HG03025 (cell line): ENCODE data around the gene GJB1.

Source experiments
- ATAC-seq: cut with Tn5 transposase; IDR thresholded peaks from one replicate; pipeline ENCODE4 v1.9.1; 2021; ENCODE audit warnings: mild to moderate bottlenecking, moderate library complexity; ENCODE audit not compliant: unreplicated experiment, low FRiP score

Gene GJB1

DNA sequence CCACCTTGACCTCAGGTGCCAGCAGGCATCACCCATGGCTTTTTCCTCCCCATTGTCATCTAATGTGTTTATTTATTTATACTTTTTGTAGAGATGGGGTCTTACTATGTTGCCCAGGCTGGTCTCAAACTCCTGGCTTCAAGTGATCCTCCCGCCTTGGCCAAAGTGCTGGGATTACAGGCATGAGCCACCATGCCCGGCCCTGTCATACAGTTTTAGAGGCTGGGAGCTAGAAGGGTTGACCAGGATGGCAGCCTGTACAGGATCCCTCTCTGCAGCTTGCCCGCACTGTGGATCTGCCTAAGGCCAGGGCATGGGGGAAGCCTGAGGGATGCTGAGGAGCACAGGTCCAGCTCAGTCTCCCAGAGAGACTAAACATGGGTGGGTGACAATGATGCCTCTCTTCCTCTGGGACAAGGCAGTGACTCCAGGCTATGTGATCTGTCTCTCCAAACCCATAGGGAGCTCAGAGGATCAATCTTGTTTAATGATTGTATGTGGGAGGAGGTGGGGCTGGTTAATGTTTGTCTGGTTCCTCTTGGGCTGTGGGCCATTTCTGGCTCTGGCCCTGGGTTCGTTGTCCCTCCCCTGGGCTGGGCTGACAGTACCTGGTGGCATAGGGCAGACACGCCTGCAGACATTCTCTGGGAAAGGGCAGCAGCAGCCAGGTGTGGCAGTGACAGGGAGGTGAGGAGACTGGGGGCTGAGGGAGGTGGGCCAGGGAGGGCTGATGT is 8.3 kb upstream of the GJB1 start:
- no peak for ATAC-seq

DNA sequence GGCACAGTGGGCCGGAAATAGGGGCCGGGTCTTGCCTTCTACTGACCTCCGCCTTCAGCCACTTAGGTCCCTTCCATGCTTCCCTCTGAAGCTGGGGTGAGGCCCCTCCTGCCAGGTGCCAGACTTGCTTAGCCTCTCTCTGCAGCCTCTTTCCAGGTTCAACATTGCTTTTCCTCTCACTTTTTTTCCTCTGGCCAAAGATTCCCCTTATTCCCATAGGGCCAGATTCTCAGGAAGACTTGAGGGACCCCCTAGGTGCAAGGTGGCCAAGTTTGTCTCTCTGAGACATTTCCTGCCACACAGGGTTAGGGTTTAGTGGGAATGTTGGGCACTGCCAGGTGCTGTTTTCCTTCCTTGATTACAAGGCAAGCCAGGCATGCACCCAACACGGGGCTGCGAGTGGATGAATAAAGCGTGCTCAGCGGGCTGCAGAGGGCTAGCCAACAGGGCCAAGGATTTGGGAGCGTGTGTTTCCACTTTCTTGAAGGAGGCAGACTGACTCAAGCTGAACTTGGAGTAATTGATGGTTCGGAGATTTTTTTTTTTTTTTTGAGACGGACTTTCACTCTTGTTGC is 7.6 kb upstream of the GJB1 start:
- no peak for ATAC-seq

DNA sequence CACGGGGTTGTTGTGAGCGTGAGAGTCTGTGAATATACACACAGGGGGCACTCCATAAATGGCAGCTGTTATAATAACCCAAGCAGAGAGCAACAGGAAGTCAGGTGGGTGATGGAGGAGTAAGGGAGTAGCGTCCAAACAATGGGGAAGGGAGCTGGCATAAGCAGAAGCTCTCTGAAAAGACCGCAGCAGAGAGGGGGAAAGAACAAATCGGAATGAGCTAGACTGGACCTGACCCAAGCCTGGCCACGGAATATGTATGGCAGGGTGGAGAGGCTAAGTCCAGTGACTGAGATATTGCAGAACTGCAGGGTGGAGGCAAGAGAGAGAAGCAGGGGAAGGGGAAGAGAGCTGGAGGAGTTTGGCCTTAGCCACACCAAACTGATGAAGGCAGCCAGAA is 6.5 kb upstream of the GJB1 start:
- ATAC-seq, result no peak

- no peak for ATAC-seq
Measured at GRCh38 chrX:71217298-71217697, 5.7 kb upstream of the GJB1 start.

- ATAC-seq, result no peak
Measured at GRCh38 chrX:71221145-71221544, 1.9 kb upstream of the GJB1 start.

DNA sequence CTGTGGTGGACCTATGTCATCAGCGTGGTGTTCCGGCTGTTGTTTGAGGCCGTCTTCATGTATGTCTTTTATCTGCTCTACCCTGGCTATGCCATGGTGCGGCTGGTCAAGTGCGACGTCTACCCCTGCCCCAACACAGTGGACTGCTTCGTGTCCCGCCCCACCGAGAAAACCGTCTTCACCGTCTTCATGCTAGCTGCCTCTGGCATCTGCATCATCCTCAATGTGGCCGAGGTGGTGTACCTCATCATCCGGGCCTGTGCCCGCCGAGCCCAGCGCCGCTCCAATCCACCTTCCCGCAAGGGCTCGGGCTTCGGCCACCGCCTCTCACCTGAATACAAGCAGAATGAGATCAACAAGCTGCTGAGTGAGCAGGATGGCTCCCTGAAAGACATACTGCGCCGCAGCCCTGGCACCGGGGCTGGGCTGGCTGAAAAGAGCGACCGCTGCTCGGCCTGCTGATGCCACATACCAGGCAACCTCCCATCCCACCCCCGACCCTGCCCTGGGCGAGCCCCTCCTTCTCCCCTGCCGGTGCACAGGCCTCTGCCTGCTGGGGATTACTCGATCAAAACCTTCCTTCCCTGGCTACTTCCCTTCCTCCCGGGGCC is 1.2 kb downstream of the GJB1 start:
- ATAC-seq, result no peak

- ATAC-seq, result no peak
Measured at GRCh38 chrX:71225009-71225408, 2.0 kb downstream of the GJB1 start.

- ATAC-seq, result no peak
Measured at GRCh38 chrX:71225676-71226075, 2.7 kb downstream of the GJB1 start.

DNA sequence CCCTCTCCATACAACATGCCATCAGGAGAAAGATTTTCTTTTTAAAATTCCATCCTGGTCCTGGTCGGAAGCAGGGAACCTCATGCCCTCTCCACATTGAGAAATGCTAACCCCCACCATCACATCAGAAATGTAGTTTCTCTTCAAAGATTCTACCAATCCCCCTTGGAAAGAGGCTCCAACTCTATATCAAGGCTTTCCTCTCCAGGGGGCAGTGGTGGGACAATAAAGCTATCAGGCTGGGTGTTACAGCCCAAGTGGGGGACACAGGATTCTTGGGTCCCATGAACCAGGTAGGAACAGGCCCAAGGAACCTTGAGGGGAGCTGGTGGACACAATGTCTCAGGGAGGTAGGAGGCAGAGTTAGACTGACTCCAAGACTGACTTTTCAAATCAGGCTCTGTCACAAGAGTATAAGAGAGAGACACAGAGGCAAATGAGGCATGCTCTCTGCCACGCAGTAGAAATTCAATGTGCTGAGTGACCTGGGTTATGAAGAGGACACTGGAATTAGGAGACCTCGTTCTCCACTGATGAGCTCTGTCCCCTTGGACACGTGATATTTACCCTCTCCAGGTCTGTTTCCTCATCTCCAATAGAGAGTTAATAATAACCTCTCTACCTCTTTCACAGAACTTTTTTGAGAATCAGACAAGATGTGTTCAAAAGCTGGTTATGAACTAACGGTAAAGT is 4.5 kb downstream of the GJB1 start:
- no peak for ATAC-seq

- no peak for ATAC-seq
Measured at GRCh38 chrX:71228063-71228642, 5.1 kb downstream of the GJB1 start.

DNA sequence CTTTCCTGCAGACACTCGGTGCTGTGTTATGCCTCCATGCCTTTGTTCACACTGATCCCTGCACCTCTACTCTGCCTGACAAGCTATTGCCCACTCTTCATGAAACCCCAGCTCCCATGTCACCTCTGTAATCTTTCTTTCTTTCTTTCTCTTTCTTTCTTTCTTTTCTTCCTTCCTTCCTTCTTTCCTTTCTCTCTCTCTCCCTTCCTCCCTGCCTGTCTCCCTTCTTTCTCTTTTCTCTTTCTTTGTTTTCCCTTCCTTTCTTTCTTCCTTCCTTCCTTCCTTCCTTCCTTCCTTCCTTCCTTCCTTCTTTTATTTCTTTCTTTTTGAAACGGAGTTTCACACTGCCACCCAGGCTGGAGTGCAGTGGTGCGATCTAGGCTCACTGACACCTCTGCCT is 12.5 kb downstream of the GJB1 start:
- ATAC-seq, result no peak

DNA sequence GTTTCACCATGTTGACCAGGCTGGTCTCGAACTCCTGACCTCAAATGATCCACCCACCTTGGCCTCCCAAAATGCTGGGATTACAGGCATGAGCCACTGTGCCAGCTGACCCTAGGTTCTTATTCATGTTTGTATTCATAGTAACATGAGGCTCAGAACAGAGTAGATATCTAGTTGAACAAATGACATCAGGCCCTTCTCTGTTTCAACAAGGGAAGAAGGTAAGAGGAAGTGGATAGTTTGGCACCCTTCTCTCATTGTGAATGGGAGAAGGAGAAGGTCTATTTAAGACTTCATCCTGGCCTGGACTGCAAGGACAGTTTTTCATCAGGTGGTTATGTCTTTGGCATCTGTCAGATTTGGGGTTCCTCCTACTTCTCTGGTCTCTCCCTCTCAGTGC is 13.8 kb downstream of the GJB1 start:
- ATAC-seq, result no peak

DNA sequence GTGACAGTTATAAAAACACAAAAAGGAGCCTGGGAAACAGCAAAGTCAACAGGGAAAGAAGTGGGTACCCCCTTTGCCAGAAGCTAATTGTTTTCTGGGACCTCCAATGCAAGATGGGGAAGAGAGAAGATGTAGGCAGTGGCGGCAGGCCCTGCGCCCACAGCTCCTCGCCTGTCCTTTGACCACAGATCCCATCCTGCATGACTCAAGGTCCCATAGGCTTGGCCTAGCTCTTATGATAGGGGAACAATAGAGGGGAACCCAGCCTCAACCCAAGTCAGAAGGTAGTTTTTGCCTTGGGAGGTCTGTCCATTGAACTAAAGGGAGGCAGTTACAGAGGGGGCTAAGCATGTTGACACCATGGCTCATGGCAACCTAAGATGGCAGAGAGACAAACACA is 16.8 kb downstream of the GJB1 start:
- no peak for ATAC-seq

DNA sequence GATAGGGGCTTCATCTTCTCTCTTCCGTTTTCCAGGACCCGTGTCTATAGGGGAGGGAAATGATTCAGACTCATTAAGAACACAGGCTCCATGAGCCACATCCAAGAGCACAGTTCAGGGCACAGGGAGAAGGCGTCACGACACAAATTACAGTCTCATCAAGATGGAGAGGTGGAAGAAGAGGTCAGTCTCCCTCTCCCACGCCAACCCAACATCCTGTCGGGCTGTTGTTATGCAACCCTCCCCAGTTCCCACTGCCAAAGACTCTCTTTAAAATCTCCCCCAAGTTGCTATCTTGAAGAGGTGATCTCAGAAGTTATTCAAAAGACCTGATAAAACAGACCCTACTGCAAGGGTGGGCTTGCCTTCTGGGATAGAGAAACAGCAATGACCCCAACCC is 18.3 kb downstream of the GJB1 start:
- ATAC-seq, result no peak

DNA sequence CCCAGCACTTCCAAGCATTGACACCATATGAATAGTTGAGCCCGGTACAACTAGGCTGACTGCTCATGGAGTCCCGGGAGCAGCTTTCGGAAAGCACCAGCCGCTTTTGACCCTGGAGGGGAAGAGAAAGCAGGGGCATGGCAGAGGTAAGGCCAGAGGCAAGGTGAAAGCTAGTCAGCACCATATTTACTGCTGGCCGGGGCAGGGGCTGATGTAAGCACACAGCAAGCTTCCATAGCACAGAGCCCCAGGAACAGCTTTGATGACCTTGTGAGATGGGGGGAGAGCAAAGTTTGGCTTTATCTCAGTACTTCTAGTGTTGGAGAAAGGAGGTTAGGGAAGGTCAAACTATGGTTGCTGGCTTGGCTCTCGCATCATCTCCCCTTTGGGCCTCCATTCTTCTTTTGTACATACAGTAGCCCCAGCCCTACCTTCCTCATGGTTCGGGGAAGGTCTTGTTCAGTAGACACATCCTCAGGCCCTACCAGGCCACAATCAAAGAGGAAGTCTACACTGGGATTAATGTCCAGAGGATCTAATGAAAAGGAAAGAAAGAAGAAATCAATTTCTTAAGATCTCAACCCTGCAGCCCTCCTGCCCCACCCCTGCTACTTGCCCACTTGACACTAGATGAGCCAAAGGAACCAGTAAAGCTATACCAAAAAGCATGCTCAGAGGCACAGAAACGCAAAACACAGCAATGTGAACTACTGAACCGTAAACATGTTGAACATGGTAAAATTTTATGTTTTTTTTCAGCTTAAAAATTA is 21.5 kb downstream of the GJB1 start:
- no peak for ATAC-seq

DNA sequence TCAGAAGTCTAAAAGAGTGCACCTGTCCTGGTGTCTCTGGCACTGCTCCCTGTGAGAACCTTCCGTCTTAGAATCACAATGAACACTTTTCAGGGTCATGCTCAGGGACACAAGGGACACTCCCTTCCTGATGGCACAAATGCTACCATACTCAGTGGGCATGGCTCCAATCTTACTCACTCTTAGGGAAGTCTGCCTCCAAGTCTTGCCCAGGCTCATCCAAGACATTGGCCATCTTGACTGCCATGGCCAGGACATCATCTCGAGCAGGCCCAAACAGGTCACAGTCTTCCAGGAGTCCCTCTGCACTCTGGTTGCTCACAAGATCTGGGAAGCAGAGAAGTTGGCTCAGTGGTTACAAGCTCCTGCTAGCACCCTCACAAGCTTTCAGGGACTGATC is 22.1 kb downstream of the GJB1 start:
- ATAC-seq, result no peak

DNA sequence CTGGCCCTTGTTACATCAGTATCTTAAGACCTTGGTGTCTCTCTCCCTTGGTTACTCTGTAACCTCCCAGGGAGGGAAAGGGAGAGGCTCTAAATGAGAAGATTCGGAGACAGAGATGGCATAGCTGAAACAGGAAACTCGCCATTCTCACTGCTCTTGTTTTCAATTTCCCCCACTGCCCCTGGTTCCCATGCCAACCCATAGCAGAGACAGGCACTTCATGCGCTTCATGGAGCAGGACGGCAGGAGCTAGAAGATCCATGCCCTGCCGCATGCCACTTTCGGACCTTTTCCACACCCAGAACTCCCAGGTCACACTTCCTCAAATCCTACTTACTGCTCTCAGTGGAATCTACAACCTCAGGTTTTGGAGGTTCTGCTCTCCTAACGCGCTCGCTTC is 27.8 kb downstream of the GJB1 start:
- ATAC-seq, result no peak

DNA sequence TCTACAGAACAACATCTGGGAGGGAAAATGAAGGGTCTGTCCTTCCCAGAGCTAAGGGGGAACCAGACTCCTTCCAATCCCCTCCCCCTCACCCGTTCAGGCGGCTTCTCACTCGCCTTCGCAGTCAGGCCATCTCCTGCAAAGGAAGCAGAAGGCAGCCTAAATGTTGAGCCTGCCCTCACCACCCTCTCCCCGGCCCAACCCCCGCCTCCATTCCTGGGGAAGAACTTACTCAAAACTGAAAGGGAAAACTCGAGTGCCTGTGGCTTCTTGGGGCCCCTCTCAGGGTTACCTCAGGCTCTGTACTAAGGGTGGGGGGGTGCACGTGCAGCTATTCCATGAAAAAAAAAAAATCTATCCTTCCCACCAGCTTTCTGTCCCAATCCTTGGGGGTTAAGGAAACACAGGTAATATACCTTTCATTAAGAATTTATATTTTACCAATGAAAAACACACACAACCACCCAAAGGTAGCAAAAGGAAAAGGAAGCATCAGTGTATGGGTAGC is 28.5 kb downstream of the GJB1 start:
- ATAC-seq, result no peak

DNA sequence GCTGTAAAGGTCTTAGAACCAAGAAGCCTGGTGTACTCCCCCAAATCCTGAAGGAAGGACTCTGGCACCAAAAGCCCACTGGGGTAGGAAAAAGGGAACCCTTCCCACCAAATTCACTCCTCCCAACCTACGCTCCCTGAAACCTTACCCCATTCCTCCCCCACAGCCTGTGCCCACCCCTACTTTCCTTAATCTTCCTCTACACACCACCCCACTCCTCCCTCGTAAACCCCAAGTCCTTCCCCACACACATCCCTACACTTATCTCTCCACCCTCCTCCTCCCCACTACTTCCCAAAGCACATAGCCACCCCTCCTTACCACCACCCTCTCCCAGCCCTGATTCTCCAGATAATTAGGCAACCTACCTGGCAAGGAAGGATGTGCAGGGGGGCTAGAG is 29.2 kb downstream of the GJB1 start:
- ATAC-seq, result no peak
